Measurements from ENCODE around the gene OR52R1.

GRCh38 chr11:4798427-4799183 is 5.6 kb downstream of the OR52R1 start:
- TF ChIP-seq CTCF (IDR thresholded peaks at IDR 0.05) (no peak), EZH2 (IDR thresholded peaks at IDR 0.05; ENCODE audit: borderline replicate concordance, insufficient read depth, low read depth, low read length, poor library complexity, severe bottlenecking) (no peak)
